ENCODE data around the gene TMEM138.

GRCh38 chr11:61362542-61362875 is 335 bp downstream of the TMEM138 start:
- no peak for TF ChIP-seq SMC3 (IDR thresholded peaks at IDR 0.05; ENCODE audit: low read length)
- no peak for TF ChIP-seq EED (CRISPR knock-in tag; IDR thresholded peaks at IDR 0.05)
- no peak for TF ChIP-seq ZBTB33 (CRISPR knock-in tag; IDR thresholded peaks at IDR 0.05)
- TF ChIP-seq CTCF (CRISPR knock-in tag; IDR thresholded peaks at IDR 0.05) = no peak
- no peak for TF ChIP-seq NR3C1 (CRISPR knock-in tag; IDR thresholded peaks at IDR 0.05)
- TF ChIP-seq POLR2A (IDR thresholded peaks at IDR 0.05; ENCODE audit: insufficient read depth in 1 of 2, low read depth in 2 of 2, low read length in 2 of 2) = no peak
- no peak for TF ChIP-seq EZH2 (conservative IDR thresholded peaks at IDR 0.05; ENCODE audit: low read depth, low read length)
- TF ChIP-seq CC2D1A (CRISPR knock-in tag; IDR thresholded peaks at IDR 0.05) = no peak
- no peak for TF ChIP-seq POLR2AphosphoS5 (IDR thresholded peaks at IDR 0.05; ENCODE audit: low read depth, low read length)
- TF ChIP-seq ZNF136 (CRISPR knock-in tag; IDR thresholded peaks at IDR 0.05; ENCODE audit: low read depth) = no peak
- no peak for TF ChIP-seq PLRG1 (conservative IDR thresholded peaks at IDR 0.05)
- TF ChIP-seq AGO2 (optimal IDR thresholded peaks at IDR 0.05; ENCODE audit: low read depth, low read length) = no peak
